Stomach smooth muscle (tissue), 2 donors: ENCODE measurements around the gene ZDHHC17.

Source experiments
- H3K27ac ChIP-seq: one replicate; pipeline ENCODE4 v1.7.0; 2013; ENCODE audit warnings: mild to moderate bottlenecking, low read length, inconsistent platforms
- H3K27me3 ChIP-seq, 2 donors: one replicate each; pipeline ENCODE4 v1.7.0; 2013; ENCODE audit warnings: low read length in 2 of 2; ENCODE audit not compliant: insufficient read depth in 2 of 2, control insufficient read depth in 1 of 2
- H3K36me3 ChIP-seq, 2 donors: one replicate each; pipeline ENCODE4 v1.7.0; 2013; ENCODE audit warnings: low read length in 2 of 2; ENCODE audit not compliant: control insufficient read depth in 2 of 2, insufficient read depth in 2 of 2
- H3K4me1 ChIP-seq: one replicate; pipeline ENCODE4 v1.7.0; 2013; ENCODE audit warnings: low read length; ENCODE audit not compliant: control insufficient read depth, insufficient read depth
- H3K4me3 ChIP-seq, 2 donors: one replicate each; pipeline ENCODE4 v1.7.0; 2013; ENCODE audit warnings: low read length in 2 of 2
- H3K9ac ChIP-seq, 2 donors: one replicate each; pipeline ENCODE4 v1.7.0; 2013; ENCODE audit warnings: low read length in 2 of 2, mild to moderate bottlenecking in 1 of 2
- H3K9me3 ChIP-seq, 2 donors: one replicate each; pipeline ENCODE4 v1.7.0; 2013; ENCODE audit warnings: low read length in 2 of 2; ENCODE audit not compliant: control insufficient read depth in 2 of 2
- donor health status: healthy.
- donor health status: Pancreatic carcinoma.

ZDHHC17 gene

DNA sequence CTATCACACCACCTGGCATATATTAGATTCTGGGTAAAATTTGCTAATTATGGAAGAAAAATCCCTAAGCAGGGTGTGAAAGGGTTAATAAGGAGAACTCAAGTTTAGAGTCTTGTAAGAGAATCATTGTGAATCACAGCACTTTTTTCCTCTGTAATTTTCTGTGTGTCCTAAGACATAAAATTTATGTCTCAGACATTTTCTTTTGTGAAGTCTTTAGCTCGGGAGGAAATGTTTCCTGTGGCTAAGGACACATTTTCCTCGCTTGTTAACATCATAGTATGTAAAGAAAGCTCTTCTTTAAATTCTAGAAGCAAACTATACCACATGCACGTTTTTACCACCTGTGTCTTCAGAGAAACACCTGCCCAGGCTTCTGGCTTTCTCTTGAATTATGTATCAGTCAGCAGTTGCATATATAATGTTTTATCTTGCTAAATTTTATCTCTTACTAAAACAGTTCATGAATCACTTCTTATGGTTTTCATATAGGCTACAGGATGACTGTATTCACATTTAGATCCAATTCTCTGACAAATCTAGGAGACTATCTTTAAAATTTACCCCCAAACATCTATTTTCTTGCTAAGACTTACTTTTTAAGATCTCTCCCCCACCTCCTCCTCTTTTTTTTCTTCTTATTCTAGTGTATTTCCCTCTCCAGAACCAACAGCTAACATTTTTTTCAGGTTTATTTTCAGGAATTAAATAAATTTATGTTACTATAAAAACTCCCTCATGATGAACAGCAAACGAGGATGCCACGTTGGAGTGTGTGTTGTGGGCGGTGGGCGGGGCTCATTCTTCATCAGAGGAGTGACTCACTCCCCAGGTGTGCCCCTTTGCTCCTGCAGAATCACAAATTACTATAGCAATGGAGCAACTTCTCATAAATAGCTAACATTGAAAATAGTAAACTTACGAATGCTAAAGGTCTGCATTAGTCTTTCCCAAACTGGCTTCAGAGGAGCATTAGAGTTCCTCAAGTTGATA is 126.5 kb downstream of the ZDHHC17 start:
- H3K9ac ChIP-seq, result no peak overlapping the region
- H3K4me3 ChIP-seq, result no peak overlapping the region
- H3K9me3 ChIP-seq, result no peaks in the 10 kb centered on the region
- no peak overlapping the region for H3K27ac ChIP-seq
- no peaks in the 10 kb centered on the region for H3K27me3 ChIP-seq
- H3K36me3 ChIP-seq, result no peaks in the 10 kb centered on the region
- H3K4me1 ChIP-seq, result no peaks in the 10 kb centered on the region

DNA sequence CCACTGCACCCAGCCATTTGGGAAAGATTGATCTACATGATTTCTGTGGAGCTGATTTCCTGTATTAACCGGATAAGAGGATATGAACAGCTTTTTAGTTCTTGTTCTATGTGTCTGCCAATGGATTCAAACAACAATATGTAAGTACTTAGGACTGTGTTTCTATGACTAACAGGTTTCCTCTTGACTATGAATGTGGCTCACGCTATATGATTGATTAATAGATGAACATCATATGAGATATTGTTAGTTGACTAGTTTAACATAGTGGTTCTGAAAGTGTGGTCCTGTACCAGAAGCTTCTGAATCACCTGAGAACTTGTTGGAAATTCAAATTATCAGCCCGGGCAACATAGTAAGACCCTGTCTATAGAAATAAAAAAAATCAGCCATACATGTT is 127.7 kb downstream of the ZDHHC17 start:
- H3K9me3 ChIP-seq, result no peaks in the 10 kb centered on the region
- H3K27ac ChIP-seq, result no peak overlapping the region

DNA sequence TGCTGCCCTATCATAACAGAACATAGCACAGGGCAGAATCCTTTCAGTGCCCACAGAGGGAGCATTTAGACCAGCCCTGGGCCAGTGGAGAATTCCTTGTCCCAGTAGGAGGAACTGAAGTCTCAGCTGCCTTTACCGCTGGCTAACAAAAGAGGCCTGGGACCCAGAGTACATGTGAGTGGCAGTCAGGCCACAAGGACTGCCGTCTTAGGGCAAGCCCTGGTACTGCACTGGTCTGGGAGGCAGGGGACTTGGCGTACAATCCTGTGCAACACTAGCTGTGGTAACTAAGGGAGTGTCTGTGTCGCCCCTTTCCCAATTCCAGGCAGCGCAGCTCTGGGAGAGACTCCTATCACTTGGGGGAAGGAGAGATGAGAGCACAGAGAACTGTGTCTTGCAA is 131.9 kb downstream of the ZDHHC17 start:
- H3K4me3 ChIP-seq, result no peak overlapping the region
- no peak overlapping the region for H3K9ac ChIP-seq
- H3K27me3 ChIP-seq, result no peaks in the 10 kb centered on the region
- no peaks in the 10 kb centered on the region for H3K4me1 ChIP-seq
- no peaks in the 10 kb centered on the region for H3K9me3 ChIP-seq
- no peaks in the 10 kb centered on the region for H3K36me3 ChIP-seq
- no peak overlapping the region for H3K27ac ChIP-seq

More for the DNA sequence above, 127.7 kb downstream of the ZDHHC17 start:
- no peaks in the 10 kb centered on the region for H3K27me3 ChIP-seq
- H3K36me3 ChIP-seq, result no peaks in the 10 kb centered on the region
- H3K9ac ChIP-seq, result no peak overlapping the region
- no peaks in the 10 kb centered on the region for H3K4me1 ChIP-seq
- no peak overlapping the region for H3K4me3 ChIP-seq

- Histone ChIP-seq H3K9ac (no peak overlapping the region), H3K4me1 (no peaks in the 10 kb centered on the region), H3K27me3 (no peaks in the 10 kb centered on the region), H3K36me3 (no peaks in the 10 kb centered on the region), H3K4me3 (no peak overlapping the region), H3K27ac (no peak overlapping the region), H3K9me3 (no peaks in the 10 kb centered on the region)
Measured at GRCh38 chr12:76896274-76896673, 132.4 kb downstream of the ZDHHC17 start.

DNA sequence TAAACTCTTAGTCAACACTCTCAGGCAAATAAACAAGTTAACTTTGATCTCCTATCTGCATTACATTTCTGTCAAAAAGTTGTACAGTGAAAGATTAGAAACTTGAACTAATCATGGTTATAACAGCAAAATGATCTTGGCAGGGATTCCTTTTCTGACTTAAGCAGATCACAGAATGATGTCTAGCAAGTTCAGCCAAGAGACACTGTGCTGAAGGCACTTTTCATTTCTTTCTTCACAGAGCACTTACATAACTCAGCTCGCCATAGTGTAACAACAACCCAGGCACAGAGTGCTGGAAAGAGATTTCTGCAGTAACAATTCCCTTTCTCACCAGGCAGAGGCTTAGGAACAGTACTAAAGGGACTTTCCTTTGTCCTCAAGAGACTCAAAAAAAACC is 134.5 kb downstream of the ZDHHC17 start:
- Histone ChIP-seq H3K9ac (peak overlapping the region in 1 of 2 donors; percentile 6), H3K9me3 (no peaks in the 10 kb centered on the region), H3K27me3 (no peaks in the 10 kb centered on the region), H3K36me3 (no peaks in the 10 kb centered on the region), H3K4me3 (no peak overlapping the region), H3K27ac (no peak overlapping the region), H3K4me1 (no peaks in the 10 kb centered on the region)

DNA sequence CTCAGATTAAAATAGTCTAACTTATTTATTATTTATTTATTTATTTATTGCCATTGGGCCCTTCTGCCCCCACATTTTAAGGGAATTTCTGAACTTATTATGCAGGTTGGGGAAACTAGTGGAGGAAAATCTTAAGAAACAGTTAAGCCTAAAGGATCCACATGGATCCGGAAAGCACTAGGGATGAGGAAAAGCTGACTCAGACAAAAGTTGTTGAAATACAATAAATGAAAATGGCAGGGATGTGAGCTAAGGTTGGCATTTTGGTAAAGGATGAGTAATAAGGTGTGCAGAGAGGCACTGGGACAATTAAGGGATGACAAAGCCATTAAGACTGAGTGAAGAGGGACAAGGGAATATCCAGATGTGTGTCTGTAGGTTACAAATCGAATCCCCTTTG is 135.6 kb downstream of the ZDHHC17 start:
- H3K4me1 ChIP-seq, result no peaks in the 10 kb centered on the region
- no peak overlapping the region for H3K4me3 ChIP-seq
- no peaks in the 10 kb centered on the region for H3K9me3 ChIP-seq
- H3K27me3 ChIP-seq, result no peaks in the 10 kb centered on the region
- H3K9ac ChIP-seq, result no peak overlapping the region
- H3K27ac ChIP-seq, result no peak overlapping the region
- H3K36me3 ChIP-seq, result no peaks in the 10 kb centered on the region

GRCh38 chr12:76901628-76902380 is 137.9 kb downstream of the ZDHHC17 start:
- no peak overlapping the region for H3K27ac ChIP-seq

More at GRCh38 chr12:76901628-76902380, 137.9 kb downstream of the ZDHHC17 start:
- Histone ChIP-seq H3K4me1 (no peaks in the 10 kb centered on the region), H3K27me3 (no peaks in the 10 kb centered on the region), H3K9me3 (no peaks in the 10 kb centered on the region), H3K36me3 (no peaks in the 10 kb centered on the region), H3K4me3 (no peak overlapping the region), H3K9ac (no peak overlapping the region)
